ENCODE results near the gene SH3TC2. TPM values are rescaled to one million over a fixed set of nuclear protein-coding genes. Genes with fewer than 3 reads are reported as not detected.

SH3TC2 gene
- total RNA-seq, 2 experiments from 2014 or later, result not detected

GRCh38 chr5:148988328-148988727 lies 74.5 kb downstream of the SH3TC2 start:
- no peaks in the 10 kb centered on the region for H3K36me3 Mint-ChIP-seq (ENCODE audit: low read depth)
- H3K9me3 Mint-ChIP-seq, result no peaks in the 10 kb centered on the region
- ChIA-PET CTCF (interaction anchor here (1.2 kb wide), 1 partner anchor 136 kb away, joined by 3 read pairs; no protein-coding TSS in a partner anchor), POLR2A (no interaction called here)
- no peak overlapping the region for H3K27ac Mint-ChIP-seq
- no peak overlapping the region for H3K4me3 Mint-ChIP-seq
- H3K27me3 Mint-ChIP-seq, result peaks cover 27% of the 10 kb centered on the region
- DNase-seq, result no peak
- H3K4me1 Mint-ChIP-seq, result no peaks in the 10 kb centered on the region

GRCh38 chr5:148986636-148987035 lies 76.2 kb downstream of the SH3TC2 start:
- POLR2A ChIA-PET, result no interaction called here
- Mint-ChIP-seq H3K4me1 (no peaks in the 10 kb centered on the region), H3K27ac (no peak overlapping the region), H3K36me3 (ENCODE audit: low read depth) (no peaks in the 10 kb centered on the region), H3K4me3 (no peak overlapping the region), H3K27me3 (peaks cover 30% of the 10 kb centered on the region), H3K9me3 (no peaks in the 10 kb centered on the region)
- CTCF ChIA-PET, result interaction anchor here (1.0 kb wide), 1 partner anchor 209 kb away, joined by 3 read pairs; no protein-coding TSS in a partner anchor
- DNase-seq, result no peak

- H3K4me3 Mint-ChIP-seq, result no peak overlapping the region
- H3K27me3 Mint-ChIP-seq, result peaks cover 27% of the 10 kb centered on the region
- ChIA-PET CTCF (interaction anchor here (0.6 kb wide), 1 partner anchor 329 kb away, joined by 3 read pairs; no protein-coding TSS in a partner anchor), POLR2A (interaction anchor here (0.6 kb wide), 1 partner anchor 8 kb away, joined by 4 read pairs; no protein-coding TSS in a partner anchor)
- H3K36me3 Mint-ChIP-seq (ENCODE audit: low read depth), result no peaks in the 10 kb centered on the region
- no peaks in the 10 kb centered on the region for H3K4me1 Mint-ChIP-seq
- no peaks in the 10 kb centered on the region for H3K9me3 Mint-ChIP-seq
- H3K27ac Mint-ChIP-seq, result no peak overlapping the region
- no peak for DNase-seq
Observed at GRCh38 chr5:148984345-148984744, 78.5 kb downstream of the SH3TC2 start.

- CTCF ChIA-PET, result interaction anchor here (0.6 to 1.4 kb wide), 3 partner anchors 10 to 33 kb away, joined by 3 read pairs; no protein-coding TSS in a partner anchor
- Mint-ChIP-seq H3K4me1 (no peaks in the 10 kb centered on the region), H3K27me3 (peaks cover 22% of the 10 kb centered on the region), H3K4me3 (no peak overlapping the region), H3K36me3 (ENCODE audit: low read depth) (no peaks in the 10 kb centered on the region), H3K9me3 (no peaks in the 10 kb centered on the region), H3K27ac (no peak overlapping the region)
- DNase-seq, result no peak
- POLR2A ChIA-PET, result no interaction called here
Observed at GRCh38 chr5:148981353-148981752, 81.5 kb downstream of the SH3TC2 start.

GRCh38 chr5:148980731-148981130 lies 82.1 kb downstream of the SH3TC2 start:
- DNase-seq, result no peak
- Mint-ChIP-seq H3K27me3 (peaks cover 15% of the 10 kb centered on the region), H3K36me3 (ENCODE audit: low read depth) (no peaks in the 10 kb centered on the region), H3K27ac (no peak overlapping the region), H3K4me3 (no peak overlapping the region), H3K9me3 (no peaks in the 10 kb centered on the region), H3K4me1 (no peaks in the 10 kb centered on the region)
- ChIA-PET POLR2A (no interaction called here), CTCF (interaction anchor here (1.1 to 1.4 kb wide), 2 partner anchors 9 to 14 kb away, joined by 3 read pairs; no protein-coding TSS in a partner anchor)

- Mint-ChIP-seq H3K4me1 (no peaks in the 10 kb centered on the region), H3K27ac (no peak overlapping the region), H3K27me3 (peaks cover 8% of the 10 kb centered on the region), H3K36me3 (ENCODE audit: low read depth) (no peaks in the 10 kb centered on the region), H3K9me3 (no peaks in the 10 kb centered on the region), H3K4me3 (no peak overlapping the region)
- no peak for DNase-seq
- POLR2A ChIA-PET, result no interaction called here
- CTCF ChIA-PET, result no interaction called here
Observed at GRCh38 chr5:148979083-148979723, 83.7 kb downstream of the SH3TC2 start.

GRCh38 chr5:148978370-148979082 lies 84.3 kb downstream of the SH3TC2 start:
- H3K9me3 Mint-ChIP-seq, result no peaks in the 10 kb centered on the region
- H3K27me3 Mint-ChIP-seq, result peaks cover 7% of the 10 kb centered on the region
- POLR2A ChIA-PET, result no interaction called here
- H3K4me1 Mint-ChIP-seq, result no peaks in the 10 kb centered on the region
- H3K36me3 Mint-ChIP-seq (ENCODE audit: low read depth), result no peaks in the 10 kb centered on the region
- H3K4me3 Mint-ChIP-seq, result no peak overlapping the region
- CTCF ChIA-PET, result interaction anchor here (1.9 kb wide), 1 partner anchor 16 kb away, joined by 7 read pairs; no protein-coding TSS in a partner anchor
- DNase-seq, result no peak
- H3K27ac Mint-ChIP-seq, result no peak overlapping the region

GRCh38 chr5:148976569-148977381 lies 86.1 kb downstream of the SH3TC2 start:
- no peak for DNase-seq
- Mint-ChIP-seq H3K4me1 (no peaks in the 10 kb centered on the region), H3K9me3 (no peaks in the 10 kb centered on the region), H3K36me3 (ENCODE audit: low read depth) (no peaks in the 10 kb centered on the region), H3K27ac (no peak overlapping the region), H3K4me3 (no peak overlapping the region), H3K27me3 (peaks cover 14% of the 10 kb centered on the region)
- ChIA-PET CTCF (interaction anchor here (1.9 kb wide), 1 partner anchor 14 kb away, joined by 7 read pairs; no protein-coding TSS in a partner anchor), POLR2A (interaction anchor here (0.5 kb wide), 1 partner anchor 8 kb away, joined by 4 read pairs; no protein-coding TSS in a partner anchor)

- ChIA-PET CTCF (no interaction called here), POLR2A (no interaction called here)
- Mint-ChIP-seq H3K27ac (no peak overlapping the region), H3K9me3 (no peaks in the 10 kb centered on the region), H3K4me1 (no peaks in the 10 kb centered on the region), H3K36me3 (ENCODE audit: low read depth) (no peaks in the 10 kb centered on the region), H3K27me3 (peaks cover 13% of the 10 kb centered on the region), H3K4me3 (no peak overlapping the region)
- no peak for DNase-seq
Observed at GRCh38 chr5:148974642-148975327, 88.1 kb downstream of the SH3TC2 start.

- DNase-seq, result no peak
- ChIA-PET CTCF (no interaction called here), POLR2A (no interaction called here)
- H3K4me3 Mint-ChIP-seq, result no peak overlapping the region
- peaks cover 13% of the 10 kb centered on the region for H3K27me3 Mint-ChIP-seq
- no peaks in the 10 kb centered on the region for H3K36me3 Mint-ChIP-seq (ENCODE audit: low read depth)
- H3K27ac Mint-ChIP-seq, result no peak overlapping the region
- H3K9me3 Mint-ChIP-seq, result no peaks in the 10 kb centered on the region
- no peaks in the 10 kb centered on the region for H3K4me1 Mint-ChIP-seq
Observed at GRCh38 chr5:148973455-148973854, 89.4 kb downstream of the SH3TC2 start.

GRCh38 chr5:148972974-148973374 lies 89.9 kb downstream of the SH3TC2 start:
- H3K36me3 Mint-ChIP-seq (ENCODE audit: low read depth), result no peaks in the 10 kb centered on the region
- ChIA-PET CTCF (no interaction called here), POLR2A (no interaction called here)
- H3K4me3 Mint-ChIP-seq, result no peak overlapping the region
- H3K9me3 Mint-ChIP-seq, result no peaks in the 10 kb centered on the region
- DNase-seq, result no peak
- no peaks in the 10 kb centered on the region for H3K4me1 Mint-ChIP-seq
- peaks cover 13% of the 10 kb centered on the region for H3K27me3 Mint-ChIP-seq
- no peak overlapping the region for H3K27ac Mint-ChIP-seq

- H3K27me3 Mint-ChIP-seq, result peaks cover 15% of the 10 kb centered on the region
- H3K4me3 Mint-ChIP-seq, result no peak overlapping the region
- H3K36me3 Mint-ChIP-seq (ENCODE audit: low read depth), result no peaks in the 10 kb centered on the region
- no peaks in the 10 kb centered on the region for H3K4me1 Mint-ChIP-seq
- POLR2A ChIA-PET, result no interaction called here
- CTCF ChIA-PET, result interaction anchor here (1.2 kb wide), 1 partner anchor 9 kb away, joined by 3 read pairs; no protein-coding TSS in a partner anchor
- H3K9me3 Mint-ChIP-seq, result no peaks in the 10 kb centered on the region
- no peak overlapping the region for H3K27ac Mint-ChIP-seq
- no peak for DNase-seq
Observed at GRCh38 chr5:148972396-148972795, 90.5 kb downstream of the SH3TC2 start.
